CD4-positive, alpha-beta T cell treated with Interferon gamma for 1 hour (primary cell): ENCODE measurements around the gene WDR88.
"Not testable (repeated sequence)": the region's sequence is repeated elsewhere in the genome, so short reads cannot be mapped to it uniquely, and the experiment has no call there.

Source experiments
- DNase-seq: peaks from one replicate; pipeline ENCODE4 v3.0.0-alpha.2; 2020

WDR88 gene

DNA sequence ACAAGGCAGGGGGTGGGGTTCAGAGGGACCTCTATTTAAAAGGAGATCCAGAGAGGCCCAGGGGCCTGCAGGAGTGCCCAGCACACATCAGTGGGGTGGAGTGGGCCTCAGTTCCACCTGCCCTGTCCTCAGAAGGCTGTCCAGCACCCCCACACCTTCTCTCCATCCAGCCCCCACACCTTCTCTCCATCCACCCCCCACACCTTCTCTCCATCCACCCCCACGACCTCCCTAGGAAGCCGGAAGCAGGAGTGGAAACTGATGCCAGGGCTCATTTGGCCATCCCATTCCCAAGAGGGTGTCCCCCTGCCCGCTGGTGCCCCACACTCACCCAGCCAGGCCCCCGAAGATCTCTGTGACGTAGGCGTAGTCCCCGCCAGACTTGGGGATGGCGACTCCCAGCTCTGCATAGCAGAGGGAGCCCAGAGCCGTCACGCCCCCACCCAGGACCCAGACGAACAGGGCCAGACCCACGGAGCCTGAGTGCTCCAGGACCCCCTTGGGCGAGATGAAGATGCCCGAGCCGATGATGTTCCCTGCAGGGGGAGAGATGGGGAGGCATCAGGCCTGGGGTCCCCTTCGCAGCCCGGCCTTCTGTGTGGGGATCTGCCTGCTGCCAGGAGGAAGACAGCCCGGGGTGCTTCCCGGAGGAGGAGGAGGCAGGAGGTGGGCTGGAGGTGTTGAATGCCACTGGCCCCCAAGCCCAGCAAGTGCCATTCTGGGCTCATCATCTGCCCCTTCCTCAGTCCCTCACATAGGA lies 83.7 kb downstream of the WDR88 start:
- no peak for DNase-seq

DNA sequence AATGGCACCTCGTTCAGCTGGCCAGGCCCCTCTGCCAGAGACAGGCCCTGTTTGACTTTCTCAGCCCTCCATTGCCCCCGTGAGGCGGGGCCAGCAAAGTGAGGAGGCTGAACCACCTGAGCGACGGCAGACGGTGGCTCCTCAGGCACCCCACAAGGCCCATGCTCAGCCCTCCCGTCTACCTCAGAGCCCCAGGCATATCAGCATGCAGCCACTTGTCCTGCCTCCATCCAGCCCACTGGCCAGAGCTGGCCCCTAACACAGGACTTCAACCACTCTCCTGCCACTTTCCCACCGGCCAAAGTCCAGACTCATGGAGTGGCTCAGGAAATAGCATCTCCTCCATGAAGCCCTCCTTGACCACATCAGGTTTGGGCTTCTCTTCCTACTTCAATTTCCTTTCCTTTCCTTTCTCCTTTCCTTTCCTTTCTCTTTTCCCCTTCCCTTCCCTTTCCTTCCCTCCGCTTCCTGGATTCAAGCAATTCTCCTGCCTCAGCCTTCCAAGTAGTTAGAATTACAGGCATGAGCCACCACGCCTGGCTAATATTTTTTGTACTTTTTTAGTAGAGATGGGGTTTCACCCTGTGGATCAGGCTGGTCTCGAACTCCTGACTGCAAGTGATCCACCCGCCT lies 84.4 kb downstream of the WDR88 start:
- DNase-seq: no peak

DNA sequence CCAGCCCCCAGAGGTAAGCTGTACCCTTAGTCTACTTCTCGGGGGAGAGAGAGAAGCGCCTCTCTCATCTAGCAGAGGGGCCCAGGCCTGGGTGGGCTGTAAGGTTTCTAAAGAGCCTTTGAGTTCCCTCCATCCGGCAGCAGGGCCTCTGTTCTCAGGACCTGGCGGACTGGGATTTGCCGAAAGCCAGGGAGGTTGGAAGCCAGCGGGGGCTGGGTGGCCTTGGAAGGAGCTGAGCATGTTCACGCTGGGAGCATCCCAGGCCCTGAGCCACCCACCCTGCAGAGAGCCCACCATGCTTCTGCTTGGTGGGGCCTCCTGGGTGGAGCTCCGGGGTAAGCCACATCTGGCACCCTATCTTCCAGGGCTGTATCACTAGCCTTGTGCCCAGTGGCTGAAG lies 86.0 kb downstream of the WDR88 start:
- no peak for DNase-seq

DNA sequence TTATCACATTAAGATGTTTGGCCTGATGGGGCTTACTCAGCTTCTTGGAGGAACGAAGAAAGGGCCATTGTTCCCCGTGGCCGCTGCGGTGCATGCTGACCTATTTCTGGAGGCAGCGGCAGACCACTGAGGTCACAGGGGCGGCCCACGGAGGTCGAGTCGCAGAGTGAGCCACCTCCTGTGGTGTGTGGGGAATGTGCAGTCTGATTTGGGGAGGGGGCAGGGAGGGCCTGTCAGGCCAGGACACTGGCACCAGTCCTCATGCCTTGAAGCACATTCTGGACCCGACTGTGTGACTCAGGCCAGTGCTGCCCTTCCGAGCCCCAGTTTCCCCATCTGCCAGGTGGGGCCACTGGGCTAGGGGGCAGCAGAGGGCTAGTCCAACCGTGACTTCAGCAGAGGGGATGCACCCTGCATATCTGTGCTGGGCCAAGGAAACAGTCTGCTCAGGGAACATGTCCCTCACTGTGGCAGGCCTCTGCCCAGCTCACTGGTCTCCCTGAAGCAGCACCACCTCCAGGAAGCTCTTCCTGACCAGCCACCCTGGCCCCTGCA lies 87.4 kb downstream of the WDR88 start:
- DNase-seq: no peak

DNA sequence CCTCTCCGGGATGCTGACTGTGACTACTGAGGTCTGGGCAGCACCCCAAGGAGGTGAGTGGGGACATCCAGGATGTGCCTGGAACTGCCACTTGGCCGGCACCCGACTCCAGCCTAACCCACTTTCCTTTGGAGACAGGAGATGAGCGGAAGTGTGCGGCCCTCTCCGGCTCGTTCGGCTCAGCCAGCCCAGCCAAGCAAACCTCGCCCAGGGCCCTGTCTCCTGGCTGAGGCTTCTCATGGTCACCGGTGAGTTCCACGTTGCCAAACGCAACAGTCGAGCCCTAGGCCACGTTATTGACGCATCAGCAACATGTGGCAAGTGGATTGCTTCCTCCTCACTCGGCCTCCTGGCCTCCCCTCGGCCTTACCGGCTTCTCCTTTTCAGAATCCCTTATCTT lies 88.2 kb downstream of the WDR88 start:
- no peak for DNase-seq

DNA sequence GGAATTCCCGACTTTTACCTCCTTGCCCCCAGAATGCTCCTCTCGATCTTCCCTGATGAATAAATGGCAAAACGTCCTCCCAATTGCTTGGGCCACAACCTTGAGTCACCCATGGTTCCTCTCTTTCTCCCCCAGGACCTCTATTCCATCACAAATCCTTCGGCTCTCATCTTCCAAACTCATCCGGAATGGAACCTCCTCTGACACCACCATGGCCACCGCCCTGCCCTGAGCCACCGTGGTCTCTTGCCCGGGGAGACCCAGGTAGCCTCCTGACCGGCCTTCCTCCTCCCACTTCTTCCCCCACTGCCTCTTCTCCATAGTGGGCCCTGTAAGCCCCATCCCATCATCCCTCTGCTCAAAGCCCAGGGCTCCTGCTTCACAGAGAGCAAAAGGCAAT lies 88.8 kb downstream of the WDR88 start:
- DNase-seq: no peak

DNA sequence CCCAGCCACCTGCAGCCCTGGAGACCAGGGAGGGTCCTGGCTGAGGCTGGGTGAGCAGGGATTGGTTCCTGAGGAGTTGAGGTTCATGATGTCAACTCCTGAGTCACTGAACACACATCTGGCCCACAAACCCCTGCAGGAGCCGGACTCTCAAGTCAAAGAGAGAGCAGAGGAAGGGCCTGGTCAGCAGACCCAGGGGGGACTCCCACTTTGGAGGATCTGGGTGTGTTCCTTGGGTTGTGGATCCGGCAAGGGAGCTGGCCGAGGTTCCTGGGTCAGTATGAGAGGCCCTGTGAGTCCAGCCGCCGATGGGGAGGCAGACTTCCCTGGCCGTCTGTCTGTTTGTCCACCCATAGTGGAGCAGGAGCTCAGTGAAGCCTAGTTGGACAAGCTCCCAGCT lies 89.7 kb downstream of the WDR88 start:
- no peak for DNase-seq

DNA sequence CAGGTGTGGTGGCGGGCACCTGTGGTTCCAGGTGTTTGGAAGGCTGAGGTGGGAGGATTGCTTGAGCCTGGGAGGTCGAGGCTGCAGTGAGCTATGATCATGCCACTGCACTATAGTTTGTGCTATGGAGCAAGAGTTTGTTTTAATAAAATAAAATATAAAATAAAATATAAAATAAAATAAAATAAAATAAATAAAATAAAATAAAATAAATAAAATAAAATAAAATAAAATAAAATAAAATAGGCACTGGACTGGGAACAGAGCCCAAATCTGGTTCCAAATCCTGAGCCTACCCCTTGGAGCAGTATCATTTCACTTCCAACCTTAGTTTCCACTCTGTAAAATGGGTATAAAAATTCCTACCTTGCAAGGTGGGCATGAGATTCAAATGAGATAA lies 90.3 kb downstream of the WDR88 start:
- DNase-seq: not testable (repeated sequence)

DNA sequence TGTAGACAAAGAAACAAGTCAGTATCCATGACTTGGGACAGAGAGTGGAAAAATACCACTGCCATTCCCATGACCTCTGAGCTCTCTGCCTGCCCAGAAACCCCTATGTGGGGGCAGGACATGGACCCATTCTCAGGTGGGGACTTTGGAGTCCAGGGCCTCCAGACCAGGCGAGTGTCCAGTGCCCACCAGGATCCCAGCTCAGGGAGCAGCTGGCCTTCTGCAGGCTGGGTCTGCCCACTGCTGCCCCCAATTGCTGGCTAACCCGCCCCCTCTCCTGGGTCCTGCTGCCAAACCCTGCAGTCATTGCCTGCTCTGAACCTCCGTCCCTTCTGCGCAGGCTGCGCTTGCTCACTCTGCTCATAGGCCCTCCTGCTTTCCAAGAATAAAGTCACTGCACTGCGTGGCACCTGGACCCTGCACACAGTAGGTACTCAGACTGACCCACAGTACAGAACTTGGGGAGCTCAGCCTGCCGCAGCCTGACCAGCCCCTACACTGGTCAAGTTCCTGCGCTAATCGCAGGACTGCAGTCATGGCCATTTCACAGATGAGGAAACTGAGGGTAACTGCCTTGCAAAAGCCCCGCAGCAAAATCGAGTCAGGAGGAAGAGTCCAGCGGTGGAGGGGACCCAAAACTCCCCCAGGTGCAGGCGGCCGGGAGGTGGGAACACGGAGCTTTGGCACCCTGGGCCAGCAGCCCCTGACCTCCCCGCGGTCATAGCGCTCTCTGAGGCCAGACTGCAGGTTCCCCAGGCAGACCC lies 93.0 kb downstream of the WDR88 start:
- no peak for DNase-seq
